ENCODE results near the gene KIF1B.
"Not testable (repeated sequence)": the region's sequence is repeated elsewhere in the genome, so short reads cannot be mapped to it uniquely, and the experiment has no call there.

Gene KIF1B

GRCh38 chr1:10400013-10400412, 189.6 kb downstream of the KIF1B start:
- Histone ChIP-seq H3K36me3 (ENCODE audit: control insufficient read depth, insufficient read depth, low read length) (peaks cover 11% of the 10 kb centered on the region), H3K4me3 (ENCODE audit: low read length) (peak overlapping the region; percentile 95), H2BK5ac (ENCODE audit: low read length) (no peak overlapping the region), H3K4me1 (ENCODE audit: control insufficient read depth, low read depth, low read length) (no peaks in the 10 kb centered on the region), H3K79me2 (ENCODE audit: control insufficient read depth, insufficient read depth, low read length) (peaks cover 17% of the 10 kb centered on the region), H4K5ac (ENCODE audit: low read length) (no peak overlapping the region), H3K4me2 (ENCODE audit: low read length) (peak overlapping the region; percentile 62), H4K8ac (ENCODE audit: low read depth, low read length) (no peak overlapping the region), H2AK5ac (ENCODE audit: low read length) (peak overlapping the region; percentile 16), H3K9ac (ENCODE audit: low read length) (peak overlapping the region; percentile 96), H2BK120ac (ENCODE audit: low read depth, low read length) (no peak overlapping the region), H2BK15ac (replicated peaks; ENCODE audit: low read depth) (no peak overlapping the region), H3K56ac (ENCODE audit: low read length) (peak overlapping the region; percentile 98), H3K27me3 (ENCODE audit: insufficient read depth, low read length, poor library complexity) (no peaks in the 10 kb centered on the region), H3K27ac (ENCODE audit: low read depth, low read length) (no peak overlapping the region), H3K18ac (ENCODE audit: low read length) (no peak overlapping the region), H3K4ac (ENCODE audit: low read depth, low read length) (no peak overlapping the region), H3K79me1 (ENCODE audit: low read length) (peaks cover 2% of the 10 kb centered on the region), H3K23ac (ENCODE audit: low read length) (no peak overlapping the region)
- DNase-seq = no peak
- WGBS (ENCODE audit: extremely low coverage, insufficient coverage, low lambda C conversion rate) = no CpG with 5 or more reads among the region's 8 CpGs

DNA sequence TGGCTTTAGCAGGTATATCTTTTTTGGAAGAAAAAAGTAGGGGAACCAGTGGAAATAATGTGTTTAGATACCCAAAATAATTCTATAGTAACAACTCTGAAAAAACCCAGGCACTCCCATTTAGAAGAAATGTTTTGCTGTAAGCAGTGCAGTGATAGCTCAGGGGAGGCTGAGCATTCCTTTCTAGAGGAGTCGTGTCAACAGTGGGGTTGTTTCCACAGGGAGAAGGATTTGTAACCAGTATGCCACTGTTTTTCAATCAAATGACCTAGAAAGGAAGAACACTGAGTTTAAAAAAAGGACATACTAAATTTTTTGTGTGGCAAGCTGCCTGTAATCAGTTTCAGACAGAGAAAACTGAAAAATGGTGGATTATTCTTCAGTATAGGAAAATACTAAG, 190.9 kb downstream of the KIF1B start:
- Histone ChIP-seq H3K9ac (ENCODE audit: low read length) (no peak overlapping the region), H2BK5ac (ENCODE audit: low read length) (no peak overlapping the region), H3K4ac (ENCODE audit: low read depth, low read length) (no peak overlapping the region), H2AK5ac (ENCODE audit: low read length) (no peak overlapping the region), H3K79me1 (ENCODE audit: low read length) (peaks cover 2% of the 10 kb centered on the region), H3K36me3 (ENCODE audit: control insufficient read depth, insufficient read depth, low read length) (peaks cover 15% of the 10 kb centered on the region), H4K5ac (ENCODE audit: low read length) (no peak overlapping the region), H3K4me1 (ENCODE audit: control insufficient read depth, low read depth, low read length) (no peaks in the 10 kb centered on the region), H3K4me3 (ENCODE audit: low read length) (no peak overlapping the region), H3K27ac (ENCODE audit: low read depth, low read length) (no peak overlapping the region), H3K4me2 (ENCODE audit: low read length) (no peak overlapping the region), H2BK15ac (replicated peaks; ENCODE audit: low read depth) (no peak overlapping the region), H3K56ac (ENCODE audit: low read length) (no peak overlapping the region), H3K18ac (ENCODE audit: low read length) (no peak overlapping the region), H3K27me3 (ENCODE audit: insufficient read depth, low read length, poor library complexity) (no peaks in the 10 kb centered on the region), H4K8ac (ENCODE audit: low read depth, low read length) (no peak overlapping the region), H2BK120ac (ENCODE audit: low read depth, low read length) (no peak overlapping the region), H3K23ac (ENCODE audit: low read length) (no peak overlapping the region), H3K79me2 (ENCODE audit: control insufficient read depth, insufficient read depth, low read length) (peaks cover 17% of the 10 kb centered on the region)
- WGBS (ENCODE audit: extremely low coverage, insufficient coverage, low lambda C conversion rate) = no CpG with 5 or more reads among the region's 1 CpG
- peak; percentile 45 for DNase-seq

DNA sequence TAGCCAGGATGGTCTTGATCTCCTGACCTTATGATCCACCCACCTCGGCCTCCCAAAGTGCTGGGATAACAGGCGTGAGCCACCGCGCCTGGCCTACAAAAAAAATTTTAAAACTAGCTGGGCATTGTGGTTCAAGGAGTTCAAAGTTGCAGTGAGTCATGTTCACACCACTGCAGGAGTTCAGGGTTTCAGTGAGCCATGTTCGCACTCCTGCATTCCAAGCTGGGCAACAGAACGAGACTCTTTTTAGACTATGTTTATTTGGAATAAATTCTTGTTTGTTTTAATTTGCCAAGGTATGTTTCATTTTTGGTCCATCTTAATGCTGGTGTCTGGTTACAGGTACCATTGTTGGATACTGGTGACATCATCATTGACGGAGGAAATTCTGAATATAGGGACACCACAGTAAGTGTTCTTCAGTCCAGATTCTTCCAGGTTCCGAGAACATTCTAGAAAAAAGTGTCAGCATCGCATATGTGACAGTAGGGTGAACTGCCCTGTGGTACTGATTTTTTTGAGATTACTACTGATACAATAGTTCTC, 192.4 kb downstream of the KIF1B start:
- H2BK5ac ChIP-seq (ENCODE audit: low read length) = no peak overlapping the region
- H3K4me2 ChIP-seq (ENCODE audit: low read length) = no peak overlapping the region
- no peak overlapping the region for H2AK5ac ChIP-seq (ENCODE audit: low read length)
- H3K56ac ChIP-seq (ENCODE audit: low read length) = no peak overlapping the region
- H3K18ac ChIP-seq (ENCODE audit: low read length) = no peak overlapping the region
- no peak overlapping the region for H3K23ac ChIP-seq (ENCODE audit: low read length)
- H3K27me3 ChIP-seq (ENCODE audit: insufficient read depth, low read length, poor library complexity) = no peaks in the 10 kb centered on the region
- peaks cover 21% of the 10 kb centered on the region for H3K36me3 ChIP-seq (ENCODE audit: control insufficient read depth, insufficient read depth, low read length)
- H3K27ac ChIP-seq (ENCODE audit: low read depth, low read length) = no peak overlapping the region
- H4K5ac ChIP-seq (ENCODE audit: low read length) = no peak overlapping the region
- no peak overlapping the region for H2BK15ac ChIP-seq (replicated peaks; ENCODE audit: low read depth)
- H2BK120ac ChIP-seq (ENCODE audit: low read depth, low read length) = no peak overlapping the region
- H3K79me1 ChIP-seq (ENCODE audit: low read length) = peaks cover 2% of the 10 kb centered on the region
- peaks cover 17% of the 10 kb centered on the region for H3K79me2 ChIP-seq (ENCODE audit: control insufficient read depth, insufficient read depth, low read length)
- no peak overlapping the region for H4K8ac ChIP-seq (ENCODE audit: low read depth, low read length)
- no peak overlapping the region for H3K9ac ChIP-seq (ENCODE audit: low read length)
- H3K4me1 ChIP-seq (ENCODE audit: control insufficient read depth, low read depth, low read length) = no peaks in the 10 kb centered on the region
- DNase-seq = no peak
- WGBS (ENCODE audit: extremely low coverage, insufficient coverage, low lambda C conversion rate) = no CpG with 5 or more reads among the region's 9 CpGs
- no peak overlapping the region for H3K4me3 ChIP-seq (ENCODE audit: low read length)
- H3K4ac ChIP-seq (ENCODE audit: low read depth, low read length) = no peak overlapping the region

DNA sequence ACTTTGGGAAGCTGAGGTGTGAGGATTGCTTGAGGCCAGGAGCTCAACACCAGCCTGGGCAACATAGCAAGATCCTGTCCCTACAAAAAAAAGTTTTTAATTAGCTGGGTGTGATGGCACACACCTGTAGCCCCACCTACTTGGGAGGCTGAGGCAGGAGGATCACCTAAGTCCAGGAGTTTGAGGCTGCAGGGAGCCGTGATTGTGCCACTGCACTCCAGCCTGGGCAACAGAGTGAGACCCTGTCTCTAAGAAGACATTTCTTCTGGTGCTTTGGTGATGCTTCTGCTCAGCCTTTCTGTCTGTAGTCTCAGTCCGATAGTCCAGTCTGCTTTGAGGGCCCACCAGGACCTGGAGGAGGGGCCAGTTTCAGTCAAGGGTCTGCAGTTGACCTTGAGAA, 196.8 kb downstream of the KIF1B start:
- H3K4me1 ChIP-seq (ENCODE audit: control insufficient read depth, low read depth, low read length) = no peaks in the 10 kb centered on the region
- H3K79me1 ChIP-seq (ENCODE audit: low read length) = peaks cover 3% of the 10 kb centered on the region
- no peak overlapping the region for H2BK120ac ChIP-seq (ENCODE audit: low read depth, low read length)
- H4K5ac ChIP-seq (ENCODE audit: low read length) = no peak overlapping the region
- H3K4me2 ChIP-seq (ENCODE audit: low read length) = no peak overlapping the region
- no peak overlapping the region for H3K9ac ChIP-seq (ENCODE audit: low read length)
- no peak overlapping the region for H4K8ac ChIP-seq (ENCODE audit: low read depth, low read length)
- no peak overlapping the region for H3K4me3 ChIP-seq (ENCODE audit: low read length)
- no peaks in the 10 kb centered on the region for H3K79me2 ChIP-seq (ENCODE audit: control insufficient read depth, insufficient read depth, low read length)
- H3K4ac ChIP-seq (ENCODE audit: low read depth, low read length) = no peak overlapping the region
- H3K18ac ChIP-seq (ENCODE audit: low read length) = no peak overlapping the region
- H3K36me3 ChIP-seq (ENCODE audit: control insufficient read depth, insufficient read depth, low read length) = peaks cover 37% of the 10 kb centered on the region
- no peak for DNase-seq
- H3K23ac ChIP-seq (ENCODE audit: low read length) = no peak overlapping the region
- no CpG with 5 or more reads among the region's 2 CpGs for WGBS (ENCODE audit: extremely low coverage, insufficient coverage, low lambda C conversion rate)
- no peak overlapping the region for H2AK5ac ChIP-seq (ENCODE audit: low read length)
- H3K27ac ChIP-seq (ENCODE audit: low read depth, low read length) = no peak overlapping the region
- H2BK15ac ChIP-seq (replicated peaks; ENCODE audit: low read depth) = no peak overlapping the region
- no peaks in the 10 kb centered on the region for H3K27me3 ChIP-seq (ENCODE audit: insufficient read depth, low read length, poor library complexity)
- H3K56ac ChIP-seq (ENCODE audit: low read length) = no peak overlapping the region
- H2BK5ac ChIP-seq (ENCODE audit: low read length) = no peak overlapping the region

GRCh38 chr1:10415211-10415930, 205.0 kb downstream of the KIF1B start:
- Histone ChIP-seq H3K27me3 (ENCODE audit: insufficient read depth, low read length, poor library complexity) (no peaks in the 10 kb centered on the region), H2BK15ac (replicated peaks; ENCODE audit: low read depth) (no peak overlapping the region), H3K27ac (ENCODE audit: low read depth, low read length) (peak overlapping the region; percentile 36), H3K9ac (ENCODE audit: low read length) (no peak overlapping the region), H3K4ac (ENCODE audit: low read depth, low read length) (no peak overlapping the region), H2BK120ac (ENCODE audit: low read depth, low read length) (no peak overlapping the region), H3K79me2 (ENCODE audit: control insufficient read depth, insufficient read depth, low read length) (no peaks in the 10 kb centered on the region), H3K18ac (ENCODE audit: low read length) (no peak overlapping the region), H3K4me3 (ENCODE audit: low read length) (no peak overlapping the region), H4K5ac (ENCODE audit: low read length) (no peak overlapping the region), H3K23ac (ENCODE audit: low read length) (no peak overlapping the region), H4K8ac (ENCODE audit: low read depth, low read length) (no peak overlapping the region), H3K4me1 (ENCODE audit: control insufficient read depth, low read depth, low read length) (peaks cover 3% of the 10 kb centered on the region), H2AK5ac (ENCODE audit: low read length) (no peak overlapping the region), H3K36me3 (ENCODE audit: control insufficient read depth, insufficient read depth, low read length) (peaks cover 23% of the 10 kb centered on the region), H2BK5ac (ENCODE audit: low read length) (no peak overlapping the region), H3K4me2 (ENCODE audit: low read length) (no peak overlapping the region), H3K79me1 (ENCODE audit: low read length) (no peaks in the 10 kb centered on the region), H3K56ac (ENCODE audit: low read length) (peak overlapping the region; percentile 52)
- WGBS (ENCODE audit: extremely low coverage, insufficient coverage, low lambda C conversion rate) = no CpG with 5 or more reads among the region's 6 CpGs
- peak; percentile 92 for DNase-seq

- H3K27ac ChIP-seq (ENCODE audit: low read depth, low read length) = not testable (repeated sequence)
These were observed 205.6 kb downstream of the KIF1B start for GRCh38 chr1:10415967-10416366.

More at GRCh38 chr1:10415967-10416366, 205.6 kb downstream of the KIF1B start:
- not testable (repeated sequence) for H4K5ac ChIP-seq (ENCODE audit: low read length); H3K56ac ChIP-seq (ENCODE audit: low read length); H2BK5ac ChIP-seq (ENCODE audit: low read length); H3K4me1 ChIP-seq (ENCODE audit: control insufficient read depth, low read depth, low read length); H3K4me3 ChIP-seq (ENCODE audit: low read length); H4K8ac ChIP-seq (ENCODE audit: low read depth, low read length); H3K27me3 ChIP-seq (ENCODE audit: insufficient read depth, low read length, poor library complexity); H3K18ac ChIP-seq (ENCODE audit: low read length); H3K23ac ChIP-seq (ENCODE audit: low read length); H3K79me1 ChIP-seq (ENCODE audit: low read length); H3K79me2 ChIP-seq (ENCODE audit: control insufficient read depth, insufficient read depth, low read length); H3K9ac ChIP-seq (ENCODE audit: low read length); H2BK120ac ChIP-seq (ENCODE audit: low read depth, low read length); H2BK15ac ChIP-seq (replicated peaks; ENCODE audit: low read depth); H3K4ac ChIP-seq (ENCODE audit: low read depth, low read length); H3K4me2 ChIP-seq (ENCODE audit: low read length); DNase-seq; H2AK5ac ChIP-seq (ENCODE audit: low read length)
- WGBS (ENCODE audit: extremely low coverage, insufficient coverage, low lambda C conversion rate) = no CpG with 5 or more reads among the region's 1 CpG
- H3K36me3 ChIP-seq (ENCODE audit: control insufficient read depth, insufficient read depth, low read length) = peaks cover 26% of the 10 kb centered on the region
